HFF-Myc (cell line): Measurements from ENCODE around the gene MAP3K9.

Source experiments
- DNase-seq: peaks from one replicate; pipeline ENCODE4 v3.0.0-alpha.2; 2011; ENCODE audit warnings: low read depth; ENCODE audit errors: extremely low read depth
- H3K4me3 ChIP-seq: replicated peaks from 2 replicates; pipeline ENCODE4 v1.5.1; 2011; ENCODE audit warnings: low read depth, mild to moderate bottlenecking, control low read depth, low read length
- CTCF ChIP-seq: IDR thresholded peaks from 2 replicates; pipeline ENCODE4 v1.5.1; 2012; ENCODE audit warnings: mild to moderate bottlenecking, low read depth, low read length, control low read depth; ENCODE audit errors: missing control alignments

The MAP3K9 gene

GRCh38 chr14:70713096-70713495, 96.2 kb downstream of the MAP3K9 start:
- DNase-seq, result no peak
- no peak for TF ChIP-seq CTCF
- no peak overlapping the region for H3K4me3 ChIP-seq

GRCh38 chr14:70711451-70711850, 97.9 kb downstream of the MAP3K9 start:
- TF ChIP-seq CTCF, result no peak
- no peak for DNase-seq
- no peak overlapping the region for H3K4me3 ChIP-seq

- TF ChIP-seq CTCF, result no peak
- no peak overlapping the region for H3K4me3 ChIP-seq
- no peak for DNase-seq
Measured at GRCh38 chr14:70709726-70710382, 99.5 kb downstream of the MAP3K9 start.

GRCh38 chr14:70708717-70709570, 100.4 kb downstream of the MAP3K9 start:
- no peak for TF ChIP-seq CTCF
- no peak overlapping the region for H3K4me3 ChIP-seq
- DNase-seq, result no peak

GRCh38 chr14:70707138-70708038, 101.9 kb downstream of the MAP3K9 start:
- H3K4me3 ChIP-seq, result no peak overlapping the region
- DNase-seq, result peak; percentile 19
- TF ChIP-seq CTCF, result no peak

GRCh38 chr14:70706177-70706576, 103.1 kb downstream of the MAP3K9 start:
- no peak for TF ChIP-seq CTCF
- no peak overlapping the region for H3K4me3 ChIP-seq
- DNase-seq, result no peak
